ENCODE results near the gene EYS.

DNA sequence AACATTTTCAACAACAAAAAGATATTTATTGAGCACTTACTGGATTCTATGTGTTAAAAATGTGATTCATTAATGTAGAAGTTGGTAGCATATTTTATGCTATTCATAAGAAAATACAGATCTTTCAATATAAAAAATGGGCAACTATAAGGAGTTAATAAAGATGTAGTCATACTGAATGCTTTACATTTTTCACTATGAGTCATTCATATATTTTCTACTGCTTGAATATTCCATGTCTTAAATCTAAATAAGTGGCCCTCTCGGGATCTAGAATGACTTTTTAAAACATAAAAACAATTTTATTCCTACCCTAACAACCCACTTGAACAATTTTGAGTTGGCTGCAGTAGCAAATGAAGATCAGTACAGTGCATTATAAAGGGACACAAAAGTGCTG lies 1709.3 kb downstream of the EYS start:
- TF ChIP-seq, protein P1, sequence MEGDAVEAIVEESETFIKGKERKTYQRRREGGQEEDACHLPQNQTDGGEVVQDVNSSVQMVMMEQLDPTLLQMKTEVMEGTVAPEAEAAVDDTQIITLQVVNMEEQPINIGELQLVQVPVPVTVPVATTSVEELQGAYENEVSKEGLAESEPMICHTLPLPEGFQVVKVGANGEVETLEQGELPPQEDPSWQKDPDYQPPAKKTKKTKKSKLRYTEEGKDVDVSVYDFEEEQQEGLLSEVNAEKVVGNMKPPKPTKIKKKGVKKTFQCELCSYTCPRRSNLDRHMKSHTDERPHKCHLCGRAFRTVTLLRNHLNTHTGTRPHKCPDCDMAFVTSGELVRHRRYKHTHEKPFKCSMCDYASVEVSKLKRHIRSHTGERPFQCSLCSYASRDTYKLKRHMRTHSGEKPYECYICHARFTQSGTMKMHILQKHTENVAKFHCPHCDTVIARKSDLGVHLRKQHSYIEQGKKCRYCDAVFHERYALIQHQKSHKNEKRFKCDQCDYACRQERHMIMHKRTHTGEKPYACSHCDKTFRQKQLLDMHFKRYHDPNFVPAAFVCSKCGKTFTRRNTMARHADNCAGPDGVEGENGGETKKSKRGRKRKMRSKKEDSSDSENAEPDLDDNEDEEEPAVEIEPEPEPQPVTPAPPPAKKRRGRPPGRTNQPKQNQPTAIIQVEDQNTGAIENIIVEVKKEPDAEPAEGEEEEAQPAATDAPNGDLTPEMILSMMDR (IDR thresholded peaks at IDR 0.05) = no peak
- no peak for TF ChIP-seq POLR2A (IDR thresholded peaks at IDR 0.05)
